ENCODE results near the gene DIDO1.

Gene DIDO1

DNA sequence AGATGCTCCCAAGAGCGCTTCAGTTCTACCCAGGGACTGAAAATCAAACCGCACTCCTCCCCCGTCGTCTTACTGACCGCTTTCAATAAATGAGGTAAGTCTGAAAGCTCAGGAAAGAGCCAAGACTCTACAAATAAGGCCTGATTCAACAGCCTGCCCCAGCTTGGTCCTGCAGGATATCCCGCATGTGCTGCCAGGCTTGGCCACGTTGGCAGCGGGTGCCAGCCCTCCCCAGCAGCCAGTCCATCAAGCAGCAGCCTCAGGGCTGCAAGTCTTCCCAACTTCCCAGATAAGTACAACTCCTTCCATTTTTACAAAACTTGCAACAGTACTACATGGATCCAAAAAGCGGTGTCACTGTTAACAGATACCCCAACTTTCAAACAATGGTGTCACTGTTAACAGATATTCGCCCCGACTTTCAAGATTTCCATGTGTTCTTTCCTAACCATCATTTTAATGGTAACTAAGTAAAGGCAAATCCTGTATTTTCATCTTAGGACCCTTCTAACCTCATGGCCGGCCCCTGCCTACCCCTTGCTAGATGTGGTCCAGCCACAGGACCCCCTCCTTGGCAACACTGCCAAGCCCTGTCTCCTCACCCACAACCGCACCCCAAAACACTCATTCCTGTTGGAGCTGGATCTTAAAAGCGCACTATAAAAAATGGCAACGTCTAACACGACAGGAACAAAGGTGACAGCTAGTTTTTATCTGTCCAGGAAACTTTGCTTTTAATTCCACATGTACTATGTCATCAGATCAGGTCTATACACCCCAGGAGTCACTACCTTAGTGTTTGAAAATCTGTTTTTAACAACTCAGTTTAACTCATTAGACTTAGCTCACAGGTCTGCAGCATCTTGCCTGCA, 28.0 kb downstream of the DIDO1 start:
- Histone ChIP-seq H3K4me1 (ENCODE audit: control insufficient read depth, insufficient read depth, low read length) (peaks cover 4% of the 10 kb centered on the region; the same call in 1 of the 2 replicates), H3K36me3 (ENCODE audit: control insufficient read depth, insufficient read depth, low read length) (peaks cover 20% of the 10 kb centered on the region), H3K9me3 (ENCODE audit: control insufficient read depth, insufficient read depth, low read length) (no peaks in the 10 kb centered on the region), H3K27ac (ENCODE audit: low read length) (no peak overlapping the region), H3K27me3 (ENCODE audit: control insufficient read depth, insufficient read depth, low read length) (no peaks in the 10 kb centered on the region), H3K4me3 (ENCODE audit: low read length) (no peak overlapping the region)
- no CpG with 5 or more reads among the region's 16 CpGs for WGBS (ENCODE audit: insufficient coverage, insufficient read length)
- no peak for DNase-seq (ENCODE audit: low read depth, low spot score)

DNA sequence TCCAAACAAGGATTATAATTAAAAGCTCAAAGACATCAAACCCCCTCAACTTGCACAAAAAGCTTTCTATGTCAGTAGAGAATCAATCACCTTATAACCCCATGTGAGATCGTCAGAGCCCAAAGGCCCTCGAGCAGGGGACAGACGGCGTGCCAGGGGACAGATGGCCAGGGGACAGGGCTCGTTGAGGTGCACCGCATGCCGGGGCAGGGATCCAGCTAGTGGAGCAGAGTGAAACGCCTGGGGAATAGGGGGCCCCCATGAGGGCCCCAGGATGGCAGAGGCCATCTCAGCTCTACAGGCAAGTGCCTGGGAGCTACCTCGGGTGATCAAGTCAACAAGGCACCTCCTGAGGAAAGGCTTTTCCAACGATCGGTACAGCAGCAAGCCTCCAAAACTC, 28.6 kb downstream of the DIDO1 start:
- H3K27me3 ChIP-seq (ENCODE audit: control insufficient read depth, insufficient read depth, low read length): no peaks in the 10 kb centered on the region
- DNase-seq (ENCODE audit: low read depth, low spot score): no peak
- H3K36me3 ChIP-seq (ENCODE audit: control insufficient read depth, insufficient read depth, low read length): peaks cover 18% of the 10 kb centered on the region
- no CpG with 5 or more reads among the region's 11 CpGs for WGBS (ENCODE audit: insufficient coverage, insufficient read length)
- H3K27ac ChIP-seq (ENCODE audit: low read length): no peak overlapping the region
- H3K4me1 ChIP-seq (ENCODE audit: control insufficient read depth, insufficient read depth, low read length): peaks cover 4% of the 10 kb centered on the region; the same call in 1 of the 2 replicates
- no peak overlapping the region for H3K4me3 ChIP-seq (ENCODE audit: low read length)
- H3K9me3 ChIP-seq (ENCODE audit: control insufficient read depth, insufficient read depth, low read length): no peaks in the 10 kb centered on the region

DNA sequence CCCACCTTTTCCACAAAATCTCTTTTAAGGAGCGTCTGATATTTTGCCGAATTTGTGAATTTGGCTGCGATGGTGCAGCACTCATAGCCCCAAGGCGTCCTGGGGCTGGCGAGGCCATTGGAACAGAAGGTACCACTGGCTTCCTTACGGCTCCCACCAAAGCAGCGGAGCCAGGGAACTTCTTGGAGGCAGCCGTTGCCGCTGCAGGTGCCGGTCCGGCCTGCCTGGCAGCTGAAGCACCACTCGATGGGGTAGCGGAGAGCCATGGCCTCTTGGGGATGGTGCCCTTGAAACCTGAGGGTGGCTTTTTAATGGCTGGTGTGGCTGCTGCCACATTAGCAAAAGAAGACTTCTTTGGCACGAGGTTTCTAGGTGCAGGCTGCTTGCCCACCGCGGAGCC, 29.8 kb downstream of the DIDO1 start:
- H3K4me1 ChIP-seq (ENCODE audit: control insufficient read depth, insufficient read depth, low read length): peaks cover 4% of the 10 kb centered on the region; the same call in 1 of the 2 replicates
- peaks cover 24% of the 10 kb centered on the region for H3K36me3 ChIP-seq (ENCODE audit: control insufficient read depth, insufficient read depth, low read length)
- no peak overlapping the region for H3K27ac ChIP-seq (ENCODE audit: low read length)
- H3K9me3 ChIP-seq (ENCODE audit: control insufficient read depth, insufficient read depth, low read length): no peaks in the 10 kb centered on the region
- DNase-seq (ENCODE audit: low read depth, low spot score): no peak
- no peaks in the 10 kb centered on the region for H3K27me3 ChIP-seq (ENCODE audit: control insufficient read depth, insufficient read depth, low read length)
- WGBS (ENCODE audit: insufficient coverage, insufficient read length): no CpG with 5 or more reads among the region's 16 CpGs
- H3K4me3 ChIP-seq (ENCODE audit: low read length): no peak overlapping the region; the same call in 1 of the 2 replicates

DNA sequence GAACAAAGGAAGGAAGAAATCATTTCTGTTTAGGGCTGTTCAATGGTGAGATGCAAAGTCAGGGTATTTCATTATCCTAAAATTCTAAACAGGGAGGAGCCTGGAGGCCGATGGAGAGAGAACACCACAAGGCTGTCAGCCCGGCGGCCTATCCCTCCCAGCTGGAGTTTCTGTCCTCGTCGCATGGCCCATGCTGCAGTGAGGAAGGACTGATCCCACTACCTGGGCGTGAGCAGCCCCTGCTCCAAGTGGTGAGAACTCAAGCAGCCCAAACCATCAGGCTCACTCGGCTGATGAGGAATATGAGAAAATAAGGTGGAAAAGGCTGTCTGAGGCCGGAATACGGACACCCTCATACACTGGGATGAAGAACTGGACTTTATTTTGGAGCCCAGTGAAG, 30.8 kb downstream of the DIDO1 start:
- Histone ChIP-seq H3K27me3 (ENCODE audit: control insufficient read depth, insufficient read depth, low read length) (no peaks in the 10 kb centered on the region), H3K27ac (ENCODE audit: low read length) (no peak overlapping the region), H3K4me3 (ENCODE audit: low read length) (no peak overlapping the region), H3K36me3 (ENCODE audit: control insufficient read depth, insufficient read depth, low read length) (peaks cover 30% of the 10 kb centered on the region), H3K9me3 (ENCODE audit: control insufficient read depth, insufficient read depth, low read length) (no peaks in the 10 kb centered on the region), H3K4me1 (ENCODE audit: control insufficient read depth, insufficient read depth, low read length) (peaks cover 4% of the 10 kb centered on the region; the same call in 1 of the 2 replicates)
- DNase-seq (ENCODE audit: low read depth, low spot score): no peak
- no CpG with 5 or more reads among the region's 9 CpGs for WGBS (ENCODE audit: insufficient coverage, insufficient read length)

DNA sequence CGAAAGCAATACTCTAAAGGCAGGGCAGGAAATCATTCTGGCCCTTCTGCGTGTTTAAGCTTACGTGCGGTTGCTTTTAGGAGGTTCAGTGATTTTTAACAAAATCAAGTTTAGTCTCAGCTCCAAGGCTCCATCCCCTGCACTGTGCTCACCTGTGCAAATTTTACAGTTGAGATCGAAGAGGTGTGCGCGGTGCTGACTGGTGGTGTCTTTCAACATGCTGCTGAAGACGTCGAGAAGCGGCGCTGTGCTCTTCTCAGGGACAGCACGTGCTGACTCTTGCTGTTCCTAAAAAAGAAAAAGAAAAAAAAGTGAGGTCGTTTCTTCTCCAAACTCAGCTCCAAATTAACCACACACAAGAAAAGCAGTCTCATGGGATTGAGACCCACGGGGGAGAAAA, 32.0 kb downstream of the DIDO1 start:
- no peak overlapping the region for H3K4me3 ChIP-seq (ENCODE audit: low read length)
- no CpG with 5 or more reads among the region's 14 CpGs for WGBS (ENCODE audit: insufficient coverage, insufficient read length)

DNA sequence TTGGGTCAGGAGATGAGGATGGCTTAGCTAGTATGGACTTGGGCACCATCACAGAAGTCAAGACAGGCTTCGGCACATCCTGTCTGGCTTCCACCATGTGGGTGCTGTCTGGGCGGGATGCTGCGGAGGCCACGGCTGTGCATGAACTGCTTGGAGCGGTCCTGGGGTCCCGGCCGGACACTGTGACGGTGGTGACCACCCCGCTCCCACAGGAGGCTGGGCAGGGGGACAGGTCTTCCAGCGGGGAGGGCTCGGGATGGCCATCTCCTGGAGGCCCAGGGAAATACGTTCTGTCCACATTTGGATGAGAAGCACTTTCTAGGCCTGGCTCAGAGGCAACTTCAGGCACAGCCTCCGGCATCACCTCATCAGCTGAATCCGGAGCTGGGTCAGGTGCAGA, 32.6 kb downstream of the DIDO1 start:
- Histone ChIP-seq H3K9me3 (ENCODE audit: control insufficient read depth, insufficient read depth, low read length) (no peaks in the 10 kb centered on the region), H3K27ac (ENCODE audit: low read length) (no peak overlapping the region), H3K36me3 (ENCODE audit: control insufficient read depth, insufficient read depth, low read length) (peaks cover 44% of the 10 kb centered on the region), H3K4me3 (ENCODE audit: low read length) (no peak overlapping the region), H3K4me1 (ENCODE audit: control insufficient read depth, insufficient read depth, low read length) (no peaks in the 10 kb centered on the region), H3K27me3 (ENCODE audit: control insufficient read depth, insufficient read depth, low read length) (no peaks in the 10 kb centered on the region)
- no CpG with 5 or more reads among the region's 14 CpGs for WGBS (ENCODE audit: insufficient coverage, insufficient read length)
- no peak for DNase-seq (ENCODE audit: low read depth, low spot score)

More for the DNA sequence above, 32.0 kb downstream of the DIDO1 start:
- Histone ChIP-seq H3K36me3 (ENCODE audit: control insufficient read depth, insufficient read depth, low read length) (peaks cover 39% of the 10 kb centered on the region), H3K4me1 (ENCODE audit: control insufficient read depth, insufficient read depth, low read length) (no peaks in the 10 kb centered on the region; the same call in 1 of the 2 replicates), H3K27ac (ENCODE audit: low read length) (no peak overlapping the region), H3K27me3 (ENCODE audit: control insufficient read depth, insufficient read depth, low read length) (no peaks in the 10 kb centered on the region), H3K9me3 (ENCODE audit: control insufficient read depth, insufficient read depth, low read length) (no peaks in the 10 kb centered on the region)
- no peak for DNase-seq (ENCODE audit: low read depth, low spot score)

DNA sequence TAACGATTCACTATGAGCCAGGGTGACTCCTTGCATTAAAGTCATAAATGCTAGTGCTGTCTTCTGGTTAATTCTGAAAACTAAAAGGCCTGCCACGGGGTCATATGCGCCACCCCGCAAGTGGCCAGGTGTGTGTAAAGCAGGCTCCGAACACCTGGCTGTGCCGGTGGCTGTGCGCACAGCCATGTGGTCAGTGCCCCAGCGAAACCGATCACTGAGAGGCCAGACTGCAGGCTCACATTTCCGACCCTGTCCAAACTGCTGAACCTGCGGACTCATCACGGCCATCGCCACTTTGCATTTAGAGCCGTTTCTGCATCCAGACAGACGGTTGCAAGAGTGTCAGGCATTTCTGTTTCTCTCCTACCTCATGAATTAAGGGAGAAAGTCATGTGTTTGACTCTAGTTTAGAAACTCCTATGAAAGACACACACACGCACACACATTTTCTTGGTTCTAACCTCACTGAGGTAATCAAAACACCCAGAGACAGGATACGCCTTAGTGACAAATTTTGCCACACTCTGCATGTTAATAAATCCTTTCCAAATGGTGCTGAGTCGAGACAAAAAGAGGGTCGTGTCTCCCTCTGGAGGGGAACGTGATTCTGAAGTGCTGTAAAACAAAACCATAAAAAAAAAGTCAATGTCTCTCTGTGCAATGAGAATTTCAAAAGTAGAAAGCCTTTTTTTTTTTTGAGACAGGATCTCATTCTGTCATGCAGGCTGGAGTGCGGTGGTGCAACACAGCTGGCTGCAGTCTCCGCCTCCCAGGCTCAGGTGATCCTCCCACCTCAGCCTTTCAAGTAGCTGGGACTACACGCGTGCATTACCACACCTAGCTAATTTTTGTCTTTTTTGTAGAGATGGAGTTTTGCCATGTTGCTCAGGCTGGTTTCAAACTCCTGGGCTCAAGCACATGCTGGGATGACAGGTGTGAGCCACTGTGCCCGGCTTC, 33.7 kb downstream of the DIDO1 start:
- H3K27ac ChIP-seq (ENCODE audit: low read length): no peak overlapping the region
- H3K9me3 ChIP-seq (ENCODE audit: control insufficient read depth, insufficient read depth, low read length): no peaks in the 10 kb centered on the region
- WGBS (ENCODE audit: insufficient coverage, insufficient read length): no CpG with 5 or more reads among the region's 25 CpGs
- H3K4me1 ChIP-seq (ENCODE audit: control insufficient read depth, insufficient read depth, low read length): no peaks in the 10 kb centered on the region
- no peaks in the 10 kb centered on the region for H3K27me3 ChIP-seq (ENCODE audit: control insufficient read depth, insufficient read depth, low read length)
- peaks cover 54% of the 10 kb centered on the region for H3K36me3 ChIP-seq (ENCODE audit: control insufficient read depth, insufficient read depth, low read length)
- DNase-seq (ENCODE audit: low read depth, low spot score): no peak
- H3K4me3 ChIP-seq (ENCODE audit: low read length): no peak overlapping the region

DNA sequence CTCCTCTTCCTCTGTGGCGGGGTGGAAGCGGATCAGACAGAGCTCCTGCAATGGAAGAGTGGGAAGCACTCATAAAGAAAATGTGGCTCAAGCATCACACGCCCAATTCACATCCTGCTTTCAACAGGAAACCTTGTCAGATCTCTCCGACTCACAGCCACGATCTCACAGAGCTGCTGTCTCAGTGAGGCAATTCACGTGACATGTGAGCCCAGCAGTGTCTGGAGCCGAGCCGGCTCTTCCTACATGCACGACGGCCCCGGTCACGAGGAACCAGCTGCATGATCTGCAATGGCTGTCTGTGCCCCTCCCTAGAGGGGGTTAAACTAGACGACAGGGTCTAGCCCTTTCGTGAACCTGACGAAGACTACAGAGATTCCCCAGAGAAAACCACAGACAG, 35.2 kb downstream of the DIDO1 start:
- H3K4me1 ChIP-seq (ENCODE audit: control insufficient read depth, insufficient read depth, low read length): no peaks in the 10 kb centered on the region
- no peak overlapping the region for H3K4me3 ChIP-seq (ENCODE audit: low read length)
- H3K27ac ChIP-seq (ENCODE audit: low read length): no peak overlapping the region
- no peaks in the 10 kb centered on the region for H3K27me3 ChIP-seq (ENCODE audit: control insufficient read depth, insufficient read depth, low read length)
- H3K36me3 ChIP-seq (ENCODE audit: control insufficient read depth, insufficient read depth, low read length): peaks cover 50% of the 10 kb centered on the region
- no peaks in the 10 kb centered on the region for H3K9me3 ChIP-seq (ENCODE audit: control insufficient read depth, insufficient read depth, low read length)
- WGBS (ENCODE audit: insufficient coverage, insufficient read length): no CpG with 5 or more reads among the region's 15 CpGs
- DNase-seq (ENCODE audit: low read depth, low spot score): no peak

DNA sequence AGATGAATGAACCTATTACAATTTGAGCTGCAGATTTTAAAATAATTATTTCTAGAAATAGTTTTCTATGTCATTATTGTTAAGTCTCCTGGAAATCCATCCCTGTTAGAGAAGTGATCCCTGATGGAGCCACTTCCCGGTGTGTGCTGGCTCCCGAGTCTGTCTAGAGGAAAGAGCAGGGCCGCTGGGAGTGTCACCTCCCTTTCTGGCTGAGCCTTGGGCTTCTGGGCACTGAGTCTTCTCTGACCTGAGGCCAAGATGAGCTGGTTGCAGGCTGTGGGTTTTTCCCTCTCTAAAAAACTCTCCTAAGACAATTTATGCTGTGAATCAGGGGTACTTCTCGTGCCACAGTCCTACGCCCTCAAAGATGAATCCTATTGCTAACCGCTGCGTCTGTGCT, 35.9 kb downstream of the DIDO1 start:
- Histone ChIP-seq H3K36me3 (ENCODE audit: control insufficient read depth, insufficient read depth, low read length) (peaks cover 48% of the 10 kb centered on the region), H3K27me3 (ENCODE audit: control insufficient read depth, insufficient read depth, low read length) (no peaks in the 10 kb centered on the region), H3K9me3 (ENCODE audit: control insufficient read depth, insufficient read depth, low read length) (no peaks in the 10 kb centered on the region), H3K4me1 (ENCODE audit: control insufficient read depth, insufficient read depth, low read length) (peaks cover 3% of the 10 kb centered on the region; the same call in 1 of the 2 replicates), H3K27ac (ENCODE audit: low read length) (no peak overlapping the region), H3K4me3 (ENCODE audit: low read length) (no peak overlapping the region)
- WGBS (ENCODE audit: insufficient coverage, insufficient read length): no CpG with 5 or more reads among the region's 7 CpGs
- DNase-seq (ENCODE audit: low read depth, low spot score): no peak

DNA sequence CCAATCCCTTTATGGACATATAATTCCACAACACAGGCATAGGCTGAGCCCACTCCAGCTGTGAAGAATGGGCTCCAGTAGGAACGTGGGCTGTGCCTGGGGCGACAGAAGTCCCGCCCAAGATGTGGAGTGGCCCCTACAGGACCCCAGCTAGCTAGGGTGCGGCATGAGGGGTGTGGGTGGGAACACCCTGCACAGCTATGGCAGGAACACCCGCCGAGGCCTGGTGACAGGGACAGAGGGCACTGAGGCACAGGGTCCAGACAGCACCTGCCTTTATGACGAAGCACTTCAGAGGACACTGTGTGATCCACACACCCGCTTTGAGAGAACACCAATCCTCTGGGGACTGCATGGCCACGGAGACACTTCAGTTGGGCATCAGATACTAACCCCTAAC, 36.4 kb downstream of the DIDO1 start:
- peaks cover 3% of the 10 kb centered on the region; the same call in 1 of the 2 replicates for H3K4me1 ChIP-seq (ENCODE audit: control insufficient read depth, insufficient read depth, low read length)
- no peak overlapping the region for H3K27ac ChIP-seq (ENCODE audit: low read length)
- DNase-seq (ENCODE audit: low read depth, low spot score): no peak
- H3K36me3 ChIP-seq (ENCODE audit: control insufficient read depth, insufficient read depth, low read length): peaks cover 47% of the 10 kb centered on the region
- H3K4me3 ChIP-seq (ENCODE audit: low read length): no peak overlapping the region
- no peaks in the 10 kb centered on the region for H3K27me3 ChIP-seq (ENCODE audit: control insufficient read depth, insufficient read depth, low read length)
- no peaks in the 10 kb centered on the region for H3K9me3 ChIP-seq (ENCODE audit: control insufficient read depth, insufficient read depth, low read length)
- no CpG with 5 or more reads among the region's 9 CpGs for WGBS (ENCODE audit: insufficient coverage, insufficient read length)
